Gastrocnemius medialis (tissue), 4 donors: ENCODE measurements around the gene FAM78B.

Experiments used
- CTCF ChIP-seq, 5 experiments: fragments of 450-650 bp in 3 of 5; fragments of 200-600 bp in 2 of 5; sonication (generic) in 2 of 5; IDR thresholded peaks in 4 of 5; conservative IDR thresholded peaks in 1 of 5; 1 replicate in 4 of 5; 2 replicates in 1 of 5; pipeline ENCODE4 v1.5.1; 2016 to 2019; ENCODE audit warnings: antibody characterized with exemption in 5 of 5, mild to moderate bottlenecking in 3 of 5, moderate library complexity in 3 of 5
- POLR2A ChIP-seq, 2 donors: fragments of 450-650 bp; IDR thresholded peaks; one replicate each; pipeline ENCODE4 v1.6.1; 2017; ENCODE audit warnings: antibody characterized with exemption in 2 of 2, mild to moderate bottlenecking in 2 of 2, moderate library complexity in 2 of 2

DNA sequence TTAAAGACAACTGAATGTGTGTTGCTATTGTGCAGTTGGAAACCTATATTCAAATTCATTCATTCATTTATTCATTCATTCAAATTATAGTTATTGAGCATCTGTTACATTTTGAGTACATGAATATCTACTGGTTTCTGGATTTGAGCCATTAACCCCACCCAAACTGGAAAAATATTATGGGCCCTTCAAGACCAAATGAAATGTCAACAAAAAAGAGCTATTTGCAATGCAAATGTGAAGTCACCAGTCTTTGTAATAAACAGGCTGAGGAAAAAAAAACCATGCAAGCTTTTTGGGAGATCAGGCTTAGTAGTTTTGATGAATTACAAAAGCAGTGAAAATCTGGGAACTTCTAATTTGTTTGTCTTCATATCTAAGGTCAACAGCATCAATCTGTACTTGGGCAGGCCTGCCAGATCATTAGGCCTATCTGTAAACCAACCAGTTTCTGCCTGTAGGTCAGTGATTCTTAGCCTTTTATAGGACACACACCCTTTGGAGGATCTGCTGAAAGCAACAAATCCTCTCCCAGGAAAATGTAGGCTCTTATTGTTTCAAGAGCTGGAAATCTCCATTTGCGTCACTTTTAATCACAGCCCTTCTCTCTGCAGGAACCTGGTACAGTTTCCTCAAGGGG lies 134.7 kb downstream of the FAM78B start:
- TF ChIP-seq CTCF (IDR thresholded peaks at IDR 0.05 in 4 of 5, conservative IDR thresholded peaks at IDR 0.05 in 1 of 5) (no peak), POLR2A (IDR thresholded peaks at IDR 0.05) (no peak)
